Neural progenitor cell (in vitro differentiated cells): ENCODE measurements around the gene ETV6.

Source experiments
- EZH2 ChIP-seq: fragments of 200-600 bp; sonication (generic); IDR thresholded peaks from 2 replicates; pipeline ENCODE4 v1.6.1; 2017; ENCODE audit warnings: antibody characterized with exemption, mild to moderate bottlenecking, moderate library complexity
- TF ChIP-seq, protein P1 (sequence below): fragments of 200-600 bp; sonication (generic); IDR thresholded peaks from 2 replicates; pipeline ENCODE4 v1.5.1; 2017; ENCODE audit warnings: antibody characterized with exemption, mild to moderate bottlenecking

- TF ChIP-seq, protein P1, sequence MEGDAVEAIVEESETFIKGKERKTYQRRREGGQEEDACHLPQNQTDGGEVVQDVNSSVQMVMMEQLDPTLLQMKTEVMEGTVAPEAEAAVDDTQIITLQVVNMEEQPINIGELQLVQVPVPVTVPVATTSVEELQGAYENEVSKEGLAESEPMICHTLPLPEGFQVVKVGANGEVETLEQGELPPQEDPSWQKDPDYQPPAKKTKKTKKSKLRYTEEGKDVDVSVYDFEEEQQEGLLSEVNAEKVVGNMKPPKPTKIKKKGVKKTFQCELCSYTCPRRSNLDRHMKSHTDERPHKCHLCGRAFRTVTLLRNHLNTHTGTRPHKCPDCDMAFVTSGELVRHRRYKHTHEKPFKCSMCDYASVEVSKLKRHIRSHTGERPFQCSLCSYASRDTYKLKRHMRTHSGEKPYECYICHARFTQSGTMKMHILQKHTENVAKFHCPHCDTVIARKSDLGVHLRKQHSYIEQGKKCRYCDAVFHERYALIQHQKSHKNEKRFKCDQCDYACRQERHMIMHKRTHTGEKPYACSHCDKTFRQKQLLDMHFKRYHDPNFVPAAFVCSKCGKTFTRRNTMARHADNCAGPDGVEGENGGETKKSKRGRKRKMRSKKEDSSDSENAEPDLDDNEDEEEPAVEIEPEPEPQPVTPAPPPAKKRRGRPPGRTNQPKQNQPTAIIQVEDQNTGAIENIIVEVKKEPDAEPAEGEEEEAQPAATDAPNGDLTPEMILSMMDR = no peak
- no peak for TF ChIP-seq EZH2
Observed at GRCh38 chr12:11684393-11684792, 34.9 kb downstream of the ETV6 start.
